ENCODE data around the gene RPL11.

The RPL11 gene

DNA sequence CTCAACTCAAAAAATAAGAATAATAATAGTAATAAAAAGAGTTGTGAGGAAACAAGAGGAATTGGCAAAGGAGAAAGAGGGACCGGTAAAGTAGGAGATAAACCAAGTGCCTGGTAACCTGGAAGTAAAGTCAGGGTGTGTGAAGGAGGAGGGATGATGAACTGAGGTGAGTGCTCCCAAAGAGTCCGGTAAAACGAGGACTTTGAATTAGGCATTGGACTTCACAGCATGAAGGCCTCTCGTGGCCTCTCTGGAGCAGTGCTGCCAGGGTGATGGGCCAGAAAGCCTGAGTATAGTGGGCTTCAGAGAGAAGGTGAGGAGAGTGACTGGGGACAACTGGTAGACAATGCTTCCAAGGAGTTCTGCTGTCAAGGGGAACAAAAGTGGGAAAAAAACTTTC is 17.6 kb downstream of the RPL11 start:
- H3K9me2 ChIP-seq (replicated peaks; ENCODE audit: control insufficient read depth, low read length): no peaks in the 10 kb centered on the region
- H3K4me1 ChIP-seq (ENCODE audit: control insufficient read depth, low read length): peaks cover 4% of the 10 kb centered on the region; the same call in 1 of the 2 replicates
- peaks cover 10% of the 10 kb centered on the region for H3F3A ChIP-seq (ENCODE audit: control insufficient read depth, insufficient read depth)
- TF ChIP-seq EZH2phosphoT487 (IDR thresholded peaks at IDR 0.05; ENCODE audit: borderline replicate concordance, low read length): no peak
- TF ChIP-seq, protein P1, sequence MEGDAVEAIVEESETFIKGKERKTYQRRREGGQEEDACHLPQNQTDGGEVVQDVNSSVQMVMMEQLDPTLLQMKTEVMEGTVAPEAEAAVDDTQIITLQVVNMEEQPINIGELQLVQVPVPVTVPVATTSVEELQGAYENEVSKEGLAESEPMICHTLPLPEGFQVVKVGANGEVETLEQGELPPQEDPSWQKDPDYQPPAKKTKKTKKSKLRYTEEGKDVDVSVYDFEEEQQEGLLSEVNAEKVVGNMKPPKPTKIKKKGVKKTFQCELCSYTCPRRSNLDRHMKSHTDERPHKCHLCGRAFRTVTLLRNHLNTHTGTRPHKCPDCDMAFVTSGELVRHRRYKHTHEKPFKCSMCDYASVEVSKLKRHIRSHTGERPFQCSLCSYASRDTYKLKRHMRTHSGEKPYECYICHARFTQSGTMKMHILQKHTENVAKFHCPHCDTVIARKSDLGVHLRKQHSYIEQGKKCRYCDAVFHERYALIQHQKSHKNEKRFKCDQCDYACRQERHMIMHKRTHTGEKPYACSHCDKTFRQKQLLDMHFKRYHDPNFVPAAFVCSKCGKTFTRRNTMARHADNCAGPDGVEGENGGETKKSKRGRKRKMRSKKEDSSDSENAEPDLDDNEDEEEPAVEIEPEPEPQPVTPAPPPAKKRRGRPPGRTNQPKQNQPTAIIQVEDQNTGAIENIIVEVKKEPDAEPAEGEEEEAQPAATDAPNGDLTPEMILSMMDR (IDR thresholded peaks at IDR 0.05; ENCODE audit: low read depth, low read length, poor library complexity, severe bottlenecking): no peak
- no peak overlapping the region for H3K27ac ChIP-seq (ENCODE audit: low read depth, low read length)
- H3K27me3 ChIP-seq (ENCODE audit: control insufficient read depth, low read length): no peaks in the 10 kb centered on the region
- H4K20me1 ChIP-seq (ENCODE audit: control insufficient read depth, insufficient read depth, low read depth, low read length): peaks cover 6% of the 10 kb centered on the region; the same call in 1 of the 2 replicates
- H3K9me3 ChIP-seq (ENCODE audit: control insufficient read depth, insufficient read depth, low read length): no peaks in the 10 kb centered on the region
- H3K36me3 ChIP-seq (ENCODE audit: control insufficient read depth, low read length): peaks cover 31% of the 10 kb centered on the region
- H3K4me2 ChIP-seq (ENCODE audit: low read length): no peak overlapping the region
- H3K79me2 ChIP-seq (ENCODE audit: control insufficient read depth, low read length): peaks cover 44% of the 10 kb centered on the region
- H3K4me3 ChIP-seq (ENCODE audit: low read length): no peak overlapping the region

DNA sequence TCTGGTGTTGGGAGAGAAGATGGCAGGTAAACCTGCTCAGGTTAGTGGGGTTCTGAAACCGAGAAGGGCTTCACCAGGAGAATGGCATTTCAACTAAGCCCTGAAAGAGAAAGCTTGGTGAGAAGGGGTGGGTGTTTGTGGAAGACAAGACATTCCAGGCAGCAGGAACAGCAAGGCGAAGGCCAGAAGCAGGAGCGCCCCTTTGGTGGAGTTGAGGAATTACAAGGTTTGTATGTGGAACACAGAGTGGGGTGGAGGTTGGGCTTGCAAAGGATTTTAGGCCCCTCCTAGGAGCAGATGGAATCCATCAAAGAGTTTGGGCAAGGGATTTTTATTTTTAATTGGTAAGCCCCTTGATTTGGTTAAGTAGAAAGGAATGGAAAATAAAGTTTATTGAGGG is 26.9 kb downstream of the RPL11 start:
- Histone ChIP-seq H3K4me3 (ENCODE audit: low read length) (no peak overlapping the region), H3K36me3 (ENCODE audit: control insufficient read depth, low read length) (peaks cover 11% of the 10 kb centered on the region), H3F3A (ENCODE audit: control insufficient read depth, insufficient read depth) (peaks cover 6% of the 10 kb centered on the region; the same call in 1 of the 2 replicates), H3K79me2 (ENCODE audit: control insufficient read depth, low read length) (peaks cover 26% of the 10 kb centered on the region), H3K9me2 (replicated peaks; ENCODE audit: control insufficient read depth, low read length) (no peaks in the 10 kb centered on the region), H4K20me1 (ENCODE audit: control insufficient read depth, insufficient read depth, low read depth, low read length) (0 out of 2 replicates have a peak, but pooled peaks cover 3% of the 10 kb centered on the region), H3K4me2 (ENCODE audit: low read length) (no peak overlapping the region), H3K9me3 (ENCODE audit: control insufficient read depth, insufficient read depth, low read length) (no peaks in the 10 kb centered on the region), H3K27ac (ENCODE audit: low read depth, low read length) (no peak overlapping the region), H3K27me3 (ENCODE audit: control insufficient read depth, low read length) (no peaks in the 10 kb centered on the region), H3K4me1 (ENCODE audit: control insufficient read depth, low read length) (peaks cover 38% of the 10 kb centered on the region)
- TF ChIP-seq, protein P1 (IDR thresholded peaks at IDR 0.05; ENCODE audit: low read depth, low read length, poor library complexity, severe bottlenecking): peak; percentile 71
- TF ChIP-seq EZH2phosphoT487 (IDR thresholded peaks at IDR 0.05; ENCODE audit: borderline replicate concordance, low read length): no peak

DNA sequence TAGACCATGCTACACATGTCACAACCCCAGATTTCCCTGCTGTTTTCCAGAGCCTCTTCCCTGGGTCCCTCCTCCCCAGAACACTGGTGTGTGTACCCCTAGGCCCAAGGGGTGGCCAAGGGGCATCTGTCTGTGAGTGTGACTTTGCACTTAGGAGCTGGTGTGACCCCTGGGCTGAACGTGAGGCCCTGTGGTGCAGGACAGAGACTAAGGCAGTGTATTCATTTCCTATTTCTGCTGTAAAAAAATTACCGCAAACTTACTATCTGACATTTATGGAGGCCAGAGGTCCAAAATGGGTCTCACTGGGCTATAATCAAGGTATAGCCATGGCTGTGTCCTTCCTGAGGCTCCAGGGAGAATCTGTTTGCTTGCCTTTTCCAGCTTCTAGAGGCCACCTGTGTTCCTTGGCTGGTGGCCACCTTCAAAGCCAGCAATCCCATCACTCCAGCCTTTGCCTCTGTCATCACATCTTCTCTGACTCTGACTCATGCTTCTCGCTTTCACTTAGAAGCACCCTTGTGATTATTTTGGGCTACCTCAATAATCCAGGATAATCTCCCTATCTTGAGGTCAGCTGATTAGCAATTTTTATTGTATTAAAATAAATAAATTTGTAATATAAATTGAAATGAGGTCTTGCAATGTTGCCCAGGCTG is 27.7 kb downstream of the RPL11 start:
- H3K27ac ChIP-seq (ENCODE audit: low read depth, low read length): no peak overlapping the region
- H3K4me2 ChIP-seq (ENCODE audit: low read length): no peak overlapping the region
- no peak overlapping the region for H3K4me3 ChIP-seq (ENCODE audit: low read length)

More for the DNA sequence above, 27.7 kb downstream of the RPL11 start:
- TF ChIP-seq EZH2phosphoT487 (IDR thresholded peaks at IDR 0.05; ENCODE audit: borderline replicate concordance, low read length): no peak
- TF ChIP-seq, protein P1 (IDR thresholded peaks at IDR 0.05; ENCODE audit: low read depth, low read length, poor library complexity, severe bottlenecking): no peak
- no peaks in the 10 kb centered on the region for H3K9me3 ChIP-seq (ENCODE audit: control insufficient read depth, insufficient read depth, low read length)
- peaks cover 11% of the 10 kb centered on the region for H3K36me3 ChIP-seq (ENCODE audit: control insufficient read depth, low read length)
- H3K79me2 ChIP-seq (ENCODE audit: control insufficient read depth, low read length): peaks cover 24% of the 10 kb centered on the region
- H3K9me2 ChIP-seq (replicated peaks; ENCODE audit: control insufficient read depth, low read length): no peaks in the 10 kb centered on the region
- peaks cover 6% of the 10 kb centered on the region; the same call in 1 of the 2 replicates for H3F3A ChIP-seq (ENCODE audit: control insufficient read depth, insufficient read depth)
- peaks cover 3% of the 10 kb centered on the region; the same call in 1 of the 2 replicates for H4K20me1 ChIP-seq (ENCODE audit: control insufficient read depth, insufficient read depth, low read depth, low read length)
- H3K4me1 ChIP-seq (ENCODE audit: control insufficient read depth, low read length): peaks cover 42% of the 10 kb centered on the region
- no peaks in the 10 kb centered on the region for H3K27me3 ChIP-seq (ENCODE audit: control insufficient read depth, low read length)

Measured in DOHH2 (cell line).